ENCODE measurements around the gene MCM10. TPM values are rescaled to one million over a fixed set of nuclear protein-coding genes. Genes with fewer than 3 reads are reported as not detected.
"Not testable (repeated sequence)": the region's sequence is repeated elsewhere in the genome, so short reads cannot be mapped to it uniquely, and the experiment has no call there.

Gene MCM10
- polyA plus RNA-seq, 1 experiment = 2.3 TPM

DNA sequence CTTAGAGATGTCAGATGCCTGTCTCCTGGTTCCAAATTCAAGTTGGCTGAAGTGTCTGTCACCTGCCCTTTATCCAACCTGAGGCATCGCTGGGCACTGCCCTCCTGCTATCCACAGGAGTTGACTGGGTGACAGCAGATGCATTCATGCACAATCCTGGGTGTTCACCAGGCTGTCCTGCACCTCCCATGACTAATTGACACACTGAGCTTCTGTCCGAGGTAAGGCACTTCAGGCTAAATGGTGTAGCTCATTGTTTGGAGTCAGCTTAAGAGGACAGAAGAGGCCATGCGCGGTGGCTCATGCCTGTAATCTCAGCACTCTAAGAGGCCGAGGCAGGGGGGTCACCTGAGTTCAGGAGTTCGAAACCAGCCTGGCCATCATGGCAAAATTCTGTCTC lies 70.5 kb downstream of the MCM10 start:
- no peak for DNase-seq (ENCODE audit: low read depth)
- TF ChIP-seq, protein P1, sequence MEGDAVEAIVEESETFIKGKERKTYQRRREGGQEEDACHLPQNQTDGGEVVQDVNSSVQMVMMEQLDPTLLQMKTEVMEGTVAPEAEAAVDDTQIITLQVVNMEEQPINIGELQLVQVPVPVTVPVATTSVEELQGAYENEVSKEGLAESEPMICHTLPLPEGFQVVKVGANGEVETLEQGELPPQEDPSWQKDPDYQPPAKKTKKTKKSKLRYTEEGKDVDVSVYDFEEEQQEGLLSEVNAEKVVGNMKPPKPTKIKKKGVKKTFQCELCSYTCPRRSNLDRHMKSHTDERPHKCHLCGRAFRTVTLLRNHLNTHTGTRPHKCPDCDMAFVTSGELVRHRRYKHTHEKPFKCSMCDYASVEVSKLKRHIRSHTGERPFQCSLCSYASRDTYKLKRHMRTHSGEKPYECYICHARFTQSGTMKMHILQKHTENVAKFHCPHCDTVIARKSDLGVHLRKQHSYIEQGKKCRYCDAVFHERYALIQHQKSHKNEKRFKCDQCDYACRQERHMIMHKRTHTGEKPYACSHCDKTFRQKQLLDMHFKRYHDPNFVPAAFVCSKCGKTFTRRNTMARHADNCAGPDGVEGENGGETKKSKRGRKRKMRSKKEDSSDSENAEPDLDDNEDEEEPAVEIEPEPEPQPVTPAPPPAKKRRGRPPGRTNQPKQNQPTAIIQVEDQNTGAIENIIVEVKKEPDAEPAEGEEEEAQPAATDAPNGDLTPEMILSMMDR (IDR thresholded peaks at IDR 0.05; ENCODE audit: insufficient read depth, low read depth, low read length) = no peak
- ChIA-PET CTCF (no interaction called here), POLR2A (interaction anchor here (0.6 kb wide), 1 partner anchor 178 kb away, joined by 21 read pairs; no protein-coding TSS in a partner anchor)
- Histone ChIP-seq H3K4me3 (ENCODE audit: low read depth, low read length) (no peak overlapping the region), H3K27me3 (ENCODE audit: control insufficient read depth, insufficient read depth, low read length) (peaks cover 6% of the 10 kb centered on the region), H3K36me3 (ENCODE audit: control insufficient read depth, insufficient read depth, low read length) (no peaks in the 10 kb centered on the region)

DNA sequence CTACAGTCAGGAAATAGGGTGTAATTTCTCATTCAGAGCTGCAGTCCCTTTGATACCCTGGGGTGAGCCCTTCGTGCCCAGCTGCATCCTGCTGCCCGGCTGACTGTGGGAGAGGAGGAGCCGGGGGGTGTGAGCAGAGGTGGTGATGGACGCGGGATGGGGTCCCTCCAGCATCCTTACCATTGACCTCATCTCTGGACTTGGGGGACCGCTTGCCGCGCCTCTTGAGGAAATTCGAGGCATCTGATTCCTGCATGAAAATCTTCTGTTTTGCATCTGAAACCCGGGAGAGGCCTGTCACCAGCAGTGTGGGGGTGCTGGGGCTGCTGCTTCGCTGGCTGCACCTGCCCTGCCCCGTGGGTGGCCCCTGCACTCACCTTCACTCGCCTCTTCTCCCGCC lies 72.0 kb downstream of the MCM10 start:
- CTCF ChIA-PET = interaction anchor here (0.6 kb wide), 1 partner anchor 31 kb away, joined by 3 read pairs; no protein-coding TSS in a partner anchor
- H3K4me3 ChIP-seq (ENCODE audit: low read depth, low read length) = no peak overlapping the region
- H3K36me3 ChIP-seq (ENCODE audit: control insufficient read depth, insufficient read depth, low read length) = no peaks in the 10 kb centered on the region
- no peak for DNase-seq (ENCODE audit: low read depth)
- TF ChIP-seq, protein P1 (IDR thresholded peaks at IDR 0.05; ENCODE audit: insufficient read depth, low read depth, low read length) = no peak
- POLR2A ChIA-PET = no interaction called here
- peaks cover 6% of the 10 kb centered on the region for H3K27me3 ChIP-seq (ENCODE audit: control insufficient read depth, insufficient read depth, low read length)

DNA sequence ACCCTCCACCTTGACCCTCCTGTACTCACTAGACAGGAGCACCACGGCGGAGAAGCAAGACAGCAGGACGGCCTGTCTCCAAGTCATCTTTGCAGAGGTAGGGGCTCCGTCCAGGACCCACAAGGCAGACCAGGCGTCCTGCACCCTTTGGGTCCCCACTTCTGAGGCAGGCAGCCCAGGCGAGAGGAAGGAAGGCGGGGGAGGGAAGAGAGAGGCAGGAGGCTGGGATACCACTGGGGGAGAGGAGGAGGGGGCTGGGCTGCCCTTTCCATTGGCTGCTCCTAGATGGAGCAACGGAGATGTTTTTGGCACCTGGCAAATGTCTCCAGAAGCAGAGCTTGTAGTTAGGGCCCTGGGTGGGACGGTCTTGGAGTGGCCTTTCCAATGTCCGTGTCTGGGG lies 72.8 kb downstream of the MCM10 start, which contains the start of gene UCMA:
Gene UCMA (minus strand): TSS at position 203 of the 400 bp plus-strand sequence. CDS start 116 bp downstream, at position 87.
- CTCF ChIA-PET = no interaction called here
- Histone ChIP-seq H3K27me3 (ENCODE audit: control insufficient read depth, insufficient read depth, low read length) (peaks cover 6% of the 10 kb centered on the region), H3K36me3 (ENCODE audit: control insufficient read depth, insufficient read depth, low read length) (no peaks in the 10 kb centered on the region), H3K4me3 (ENCODE audit: low read depth, low read length) (no peak within 1 kb of the TSS)
- TF ChIP-seq, protein P1 (IDR thresholded peaks at IDR 0.05; ENCODE audit: insufficient read depth, low read depth, low read length) = no peak
- POLR2A ChIA-PET = no interaction called here
- no peak for DNase-seq (ENCODE audit: low read depth)

DNA sequence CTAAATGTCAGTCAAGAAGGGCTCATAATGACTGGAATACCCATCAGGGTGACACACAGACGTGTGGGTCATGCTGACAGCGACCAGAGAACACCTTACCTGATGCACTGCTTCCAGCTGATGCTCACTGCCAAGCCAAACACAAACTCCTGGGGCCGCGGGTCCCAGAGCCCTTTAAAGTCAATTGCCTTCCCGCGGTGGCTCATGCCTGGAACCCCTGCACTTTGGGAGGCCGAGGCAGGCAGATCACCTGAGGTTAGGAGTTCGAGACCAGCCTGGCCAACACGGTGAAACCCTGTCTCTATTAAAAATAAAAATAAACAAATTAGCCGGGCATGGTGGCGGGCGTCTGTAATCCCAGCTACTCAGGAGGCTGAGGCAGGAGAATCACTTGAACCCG lies 73.4 kb downstream of the MCM10 start:
- H3K36me3 ChIP-seq (ENCODE audit: control insufficient read depth, insufficient read depth, low read length); POLR2A ChIA-PET; DNase-seq (ENCODE audit: low read depth); H3K27me3 ChIP-seq (ENCODE audit: control insufficient read depth, insufficient read depth, low read length); CTCF ChIA-PET; H3K4me3 ChIP-seq (ENCODE audit: low read depth, low read length): not testable (repeated sequence)

DNA sequence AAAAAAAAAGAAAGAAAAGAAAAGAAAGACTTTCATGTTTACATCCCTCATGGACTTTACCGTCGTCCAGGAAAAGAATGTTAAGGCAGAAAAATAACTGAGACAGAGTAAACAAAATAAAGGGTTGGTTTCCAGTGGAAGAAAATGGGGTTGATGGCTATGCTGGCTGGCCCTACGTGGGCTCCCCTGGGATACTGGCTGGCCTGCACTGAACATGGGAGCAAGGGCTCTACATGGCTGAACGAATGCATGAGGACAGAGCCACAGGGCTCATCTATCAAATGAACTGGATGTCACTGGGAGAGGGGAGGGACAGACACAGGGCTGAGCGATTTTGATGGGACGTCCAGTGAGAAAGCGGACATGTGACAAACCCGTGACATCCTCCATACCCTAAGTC lies 75.3 kb downstream of the MCM10 start:
- CTCF ChIA-PET = interaction anchor here (0.6 kb wide), 1 partner anchor 31 kb away, joined by 3 read pairs; no protein-coding TSS in a partner anchor
- Histone ChIP-seq H3K36me3 (ENCODE audit: control insufficient read depth, insufficient read depth, low read length) (no peaks in the 10 kb centered on the region), H3K27me3 (ENCODE audit: control insufficient read depth, insufficient read depth, low read length) (peaks cover 6% of the 10 kb centered on the region; the same call in 1 of the 2 replicates), H3K4me3 (ENCODE audit: low read depth, low read length) (no peak overlapping the region)
- POLR2A ChIA-PET = no interaction called here
- TF ChIP-seq, protein P1 (IDR thresholded peaks at IDR 0.05; ENCODE audit: insufficient read depth, low read depth, low read length) = no peak
- no peak for DNase-seq (ENCODE audit: low read depth)
